Measurements from ENCODE around the gene CHCHD10. TPM values are rescaled to one million over a fixed set of nuclear protein-coding genes. Genes with fewer than 3 reads are reported as not detected.

The CHCHD10 gene
- total and polyA plus RNA-seq, 2 of the 8 experiments (the other 6 are each of a cell fraction or from before 2014, with no cell fraction given): 58.3 to 94.5 TPM

DNA sequence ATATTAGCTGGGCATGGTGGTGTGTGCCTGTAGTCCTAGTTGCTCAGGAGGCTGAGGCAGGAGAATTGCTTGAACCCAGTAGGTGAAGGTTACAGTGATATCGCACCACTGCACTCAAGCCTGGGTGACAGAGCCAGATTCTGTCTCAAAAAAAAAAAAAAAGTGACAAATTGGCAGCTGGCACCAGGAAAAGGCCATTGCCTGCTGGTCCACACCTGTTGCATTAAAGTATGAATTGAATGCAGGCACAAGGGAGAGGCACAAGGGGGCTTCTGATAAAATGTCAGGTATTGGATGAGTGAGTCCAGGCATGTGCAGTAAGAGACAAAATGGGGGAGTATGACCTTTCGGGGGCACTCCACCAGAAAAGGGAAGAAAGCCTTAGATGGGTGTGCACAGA is 45.0 kb downstream of the CHCHD10 start:
- H3K23ac ChIP-seq (ENCODE audit: insufficient read length): no peak overlapping the region
- no peak overlapping the region for H3K56ac ChIP-seq (replicated peaks; ENCODE audit: insufficient read length, low read depth, low read length)
- H3K9me3 ChIP-seq (ENCODE audit: insufficient read depth in 2 of 2, low read depth in 1 of 2, low read length in 1 of 2): no peaks in the 10 kb centered on the region
- no peaks in the 10 kb centered on the region for H3K4me1 ChIP-seq (replicated peaks in 1 of 4; ENCODE audit: control insufficient read depth in 3 of 4, insufficient read depth in 4 of 4, low read length in 3 of 4)
- no peak overlapping the region for H3K4me2 ChIP-seq (ENCODE audit: insufficient read depth in 1 of 2, low read depth in 2 of 2, low read length in 2 of 2)
- DNase-seq (ENCODE audit: low read depth in 1 of 2, low spot score in 2 of 2) (no peak), FAIRE-seq (no peak)
- H3K4me3 ChIP-seq (ENCODE audit: extremely low read depth in 1 of 4, insufficient read depth in 2 of 4, low read depth in 3 of 4, low read length in 4 of 4): no peak overlapping the region
- H2BK5ac ChIP-seq (ENCODE audit: low read depth, low read length): no peak overlapping the region
- TF ChIP-seq SIRT6 (IDR thresholded peaks at IDR 0.05; ENCODE audit: low read length) (no peak), BCL11A (IDR thresholded peaks at IDR 0.05; ENCODE audit: low read depth in 2 of 2, low read length in 2 of 2) (no peak), CHD1 (IDR thresholded peaks at IDR 0.05; ENCODE audit: low read depth, low read length) (no peak), SP2 (IDR thresholded peaks at IDR 0.05; ENCODE audit: low read length) (no peak), SP4 (IDR thresholded peaks at IDR 0.05; ENCODE audit: low read length) (no peak)
- POLR2A ChIA-PET (ENCODE audit: partially characterized antibody): no interaction called here
- no peak overlapping the region for H3K27ac ChIP-seq (ENCODE audit: low read depth, low read length)
- H2BK20ac ChIP-seq (ENCODE audit: low read length): no peak overlapping the region
- no peak overlapping the region for H2AK5ac ChIP-seq (ENCODE audit: low read depth, low read length)
- H3K9ac ChIP-seq (replicated peaks in 1 of 4; ENCODE audit: extremely low read depth in 1 of 4, low read depth in 3 of 4, low read length in 3 of 4): no peak overlapping the region
- no peaks in the 10 kb centered on the region for H4K20me1 ChIP-seq (replicated peaks in 1 of 2; ENCODE audit: control insufficient read depth in 1 of 2, insufficient read depth in 2 of 2, low read length in 2 of 2)
- WGBS, 2 experiments (ENCODE audit: extremely low coverage in 1 of 2, insufficient coverage in 1 of 2, insufficient read length in 1 of 2, insufficient replicate concordance in 2 of 2, low coverage in 1 of 2, low lambda C conversion rate in 2 of 2, missing lambda C conversion rate in 1 of 2): 92% methylated on average over 2 of the region's 2 CpGs; no CpG with 5 or more reads in 1 of the 2 experiments
- H3K27me3 ChIP-seq (replicated peaks in 1 of 4; ENCODE audit: control insufficient read depth in 3 of 4, extremely low read depth in 1 of 4, insufficient read depth in 3 of 4, low read length in 3 of 4): no peaks in the 10 kb centered on the region
- H3K4ac ChIP-seq (replicated peaks; ENCODE audit: insufficient read length, low read depth, low read length): no peak overlapping the region
- H4K5ac ChIP-seq (ENCODE audit: insufficient read length, low read depth, low read length): no peak overlapping the region
- CTCF ChIA-PET (ENCODE audit: partially characterized antibody): interaction anchor here (0.6 to 1.4 kb wide), 4 partner anchors 9 to 1503 kb away, joined by 3 to 5 read pairs (median 4); no protein-coding TSS in a partner anchor
- no peak overlapping the region for H2AFZ ChIP-seq (ENCODE audit: low read length)
- H2BK120ac ChIP-seq (replicated peaks; ENCODE audit: low read depth, low read length): no peak overlapping the region
- no peaks in the 10 kb centered on the region for H3K79me2 ChIP-seq (ENCODE audit: control insufficient read depth in 1 of 2, insufficient read depth in 2 of 2, low read length in 2 of 2)
- no peaks in the 10 kb centered on the region for H3K79me1 ChIP-seq (ENCODE audit: low read depth, low read length)
- no peaks in the 10 kb centered on the region for H3K23me2 ChIP-seq (ENCODE audit: low read depth, low read length)
- H2BK15ac ChIP-seq (ENCODE audit: low read length): no peak overlapping the region
- no peak overlapping the region for H4K91ac ChIP-seq (replicated peaks; ENCODE audit: insufficient read length, low read length)
- no peak overlapping the region for H4K8ac ChIP-seq (ENCODE audit: extremely low read depth, insufficient read depth, low read length)
- H3K18ac ChIP-seq (ENCODE audit: extremely low read depth, low read length): no peak overlapping the region
- no peak overlapping the region for H3K14ac ChIP-seq (ENCODE audit: insufficient read length)
- H3K36me3 ChIP-seq (ENCODE audit: control insufficient read depth in 2 of 4, insufficient read depth in 4 of 4, low read length in 3 of 4): no peaks in the 10 kb centered on the region
- H2BK12ac ChIP-seq (ENCODE audit: low read depth, low read length): no peak overlapping the region
